ENCODE measurements around the gene QSER1. TPM values are rescaled to one million over a fixed set of nuclear protein-coding genes. Genes with fewer than 3 reads are reported as not detected.
"Not testable (repeated sequence)": the region's sequence is repeated elsewhere in the genome, so short reads cannot be mapped to it uniquely, and the experiment has no call there.

QSER1 gene
- total RNA-seq, 1 donor from 2014 or later: 66.8 TPM

- DNase-seq: no peak
Measured at GRCh38 chr11:32935462-32936029, 42.9 kb downstream of the QSER1 start.

DNA sequence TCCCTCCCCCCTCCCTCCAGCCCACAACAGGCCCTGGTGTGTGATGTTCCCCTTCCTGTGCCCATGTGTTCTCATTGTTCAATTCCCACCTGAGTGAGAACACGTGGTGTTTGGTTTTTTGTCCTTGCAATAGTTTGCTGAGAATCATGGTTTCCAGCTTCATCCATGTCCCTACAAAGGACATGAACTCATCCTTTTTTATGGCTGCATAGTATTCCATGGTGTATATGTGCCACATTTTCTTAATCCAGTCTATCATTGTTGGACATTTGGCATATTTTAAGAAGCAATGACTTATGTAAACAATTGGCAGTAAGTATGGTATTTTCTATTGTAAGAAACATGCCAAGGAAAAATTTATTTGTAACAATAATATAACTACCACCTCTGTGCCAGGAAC is 43.6 kb downstream of the QSER1 start:
- not testable (repeated sequence) for DNase-seq

DNA sequence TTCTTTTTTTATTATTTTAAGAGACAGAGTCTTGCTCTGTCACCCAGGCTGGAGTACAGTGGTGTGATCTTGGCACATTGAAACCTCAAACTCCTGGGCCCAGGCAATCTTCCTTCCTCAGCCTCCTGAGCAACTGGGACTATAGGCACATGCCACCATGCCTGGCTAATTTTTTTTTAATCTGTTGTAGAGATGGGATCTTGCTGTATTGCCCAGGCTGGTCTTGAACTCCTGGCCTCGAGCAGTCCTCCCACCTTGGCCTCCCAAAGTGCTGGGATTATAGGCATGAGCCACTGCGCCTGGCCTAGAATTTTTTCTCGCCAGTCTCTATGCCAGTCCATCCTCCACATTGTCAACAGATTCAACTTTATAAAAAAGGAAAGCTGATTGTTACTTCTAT is 44.7 kb downstream of the QSER1 start:
- DNase-seq: not testable (repeated sequence)

DNA sequence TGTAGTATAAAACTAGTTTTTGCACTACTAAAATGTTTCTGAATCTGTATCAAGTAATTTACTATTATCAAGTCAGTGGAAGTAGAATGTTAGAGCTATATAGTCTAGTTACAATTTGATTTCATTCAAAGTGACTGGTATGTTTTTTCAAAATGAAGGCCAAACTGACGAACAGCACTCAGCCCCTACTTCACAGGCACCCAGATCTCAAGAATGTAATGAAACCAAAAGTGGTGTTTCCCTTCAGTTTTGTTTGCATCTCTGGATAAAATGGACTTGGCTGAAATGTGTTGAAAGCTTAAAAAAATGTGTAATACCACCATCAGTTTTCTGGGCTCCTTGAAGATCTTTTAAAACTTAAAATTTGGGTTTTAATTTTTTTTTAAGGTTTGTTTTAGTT is 46.4 kb downstream of the QSER1 start:
- DNase-seq: no peak

GRCh38 chr11:32939866-32940265 is 47.3 kb downstream of the QSER1 start:
- no peak for DNase-seq

DNA sequence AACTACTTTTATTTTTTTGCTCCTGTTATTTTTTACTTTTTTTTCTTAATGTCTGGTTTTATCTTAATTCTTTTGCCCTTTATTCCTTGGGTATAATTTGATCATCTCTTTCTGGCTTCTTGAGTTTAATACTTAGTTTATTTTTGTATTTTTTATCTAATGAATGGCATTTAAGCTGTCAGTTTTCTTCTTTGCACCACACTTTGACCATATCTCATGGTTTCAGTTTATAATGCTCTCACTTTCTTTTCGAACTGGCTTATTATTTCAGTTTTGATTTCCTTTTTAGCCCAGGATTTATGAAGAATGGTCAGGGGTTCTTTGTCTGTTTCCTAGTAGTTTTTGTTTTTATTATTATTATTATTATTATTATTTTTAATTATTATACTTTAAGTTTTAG is 48.3 kb downstream of the QSER1 start:
- no peak for DNase-seq

DNA sequence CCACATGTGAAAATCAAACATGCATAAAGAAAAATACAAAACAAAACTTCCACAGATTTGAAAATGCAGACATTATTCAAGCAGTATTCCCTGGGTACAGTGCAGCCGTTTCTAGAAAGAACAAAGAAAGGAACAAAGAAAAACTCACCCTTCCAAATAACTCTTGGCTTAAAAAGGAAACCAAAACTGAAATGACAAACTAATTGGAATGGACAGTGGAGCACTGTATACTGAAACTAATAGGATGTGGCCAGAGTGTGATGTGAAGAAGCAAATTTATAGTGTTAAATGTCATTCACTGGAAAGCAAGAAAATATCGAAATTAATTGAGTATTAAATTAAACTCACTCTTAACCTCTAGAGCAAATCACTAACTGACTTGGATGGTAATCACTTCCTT is 55.4 kb downstream of the QSER1 start:
- no peak for DNase-seq

GRCh38 chr11:32949739-32950138 is 57.1 kb downstream of the QSER1 start:
- no peak for DNase-seq

GRCh38 chr11:32952421-32952820 is 59.8 kb downstream of the QSER1 start:
- DNase-seq: no peak

DNA sequence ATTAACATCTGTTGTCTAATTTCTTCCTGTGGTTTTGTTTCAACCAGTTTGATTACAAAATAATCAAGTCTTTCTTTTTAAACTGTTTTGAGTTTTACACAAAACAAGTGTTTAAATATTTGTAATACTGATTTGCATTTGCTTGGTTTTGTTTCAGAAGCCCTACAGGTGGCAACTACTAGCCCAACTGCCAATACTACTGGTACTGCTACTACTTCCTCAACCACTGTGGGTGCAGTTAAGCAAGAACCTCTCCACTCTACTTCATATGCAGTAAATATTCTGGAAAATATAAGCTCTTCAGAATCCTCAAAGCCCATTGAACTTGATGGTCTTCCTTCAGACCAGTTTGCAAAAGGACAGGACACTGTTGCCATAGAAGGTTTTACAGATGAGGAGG is 61.1 kb downstream of the QSER1 start:
- no peak for DNase-seq

GRCh38 chr11:32960553-32961164 is 68.0 kb downstream of the QSER1 start:
- no peak for DNase-seq

DNA sequence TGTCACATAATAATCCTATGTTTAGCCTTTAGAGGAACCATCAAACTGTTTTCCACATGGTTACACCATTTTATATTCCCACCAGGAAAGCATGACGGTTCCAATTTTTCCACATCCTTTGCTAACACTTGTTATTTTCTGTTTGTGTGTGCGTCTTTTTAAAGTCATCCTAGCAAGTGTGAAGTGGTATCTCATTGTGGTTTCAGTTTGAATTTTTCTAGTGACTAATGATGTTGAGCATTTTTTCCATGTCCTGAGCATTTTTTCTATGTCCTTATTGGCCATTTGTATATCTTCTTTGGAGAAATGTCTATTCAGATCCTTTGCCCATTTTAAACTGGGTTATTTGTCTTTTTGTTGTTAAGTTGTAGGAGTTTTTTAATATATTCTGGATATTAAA is 69.4 kb downstream of the QSER1 start:
- DNase-seq: no peak

- no peak for DNase-seq
Measured at GRCh38 chr11:32963721-32964120, 71.1 kb downstream of the QSER1 start.

- DNase-seq: no peak
Measured at GRCh38 chr11:32968541-32968940, 75.9 kb downstream of the QSER1 start.

GRCh38 chr11:32972233-32972632 is 79.6 kb downstream of the QSER1 start:
- not testable (repeated sequence) for DNase-seq

DNA sequence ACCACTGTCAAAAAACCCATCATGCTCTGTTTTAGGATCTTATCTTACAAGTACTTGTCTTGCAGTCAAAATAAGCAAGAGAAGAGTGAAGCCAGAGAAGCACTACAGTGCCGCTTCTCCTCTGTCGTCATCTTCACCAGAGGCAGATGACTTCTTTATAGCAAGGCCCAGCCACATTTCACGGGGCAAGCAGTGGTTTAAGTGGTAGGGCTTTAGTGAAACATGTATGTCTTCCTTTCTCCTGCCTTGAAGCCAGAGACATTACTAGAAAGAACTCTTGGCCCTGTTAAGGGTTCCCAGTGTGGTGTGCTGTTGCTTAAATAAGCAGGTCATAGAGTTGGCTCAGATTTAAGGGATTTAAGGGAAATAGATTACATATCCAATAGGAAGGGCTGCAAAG is 80.2 kb downstream of the QSER1 start:
- DNase-seq: no peak

DNA sequence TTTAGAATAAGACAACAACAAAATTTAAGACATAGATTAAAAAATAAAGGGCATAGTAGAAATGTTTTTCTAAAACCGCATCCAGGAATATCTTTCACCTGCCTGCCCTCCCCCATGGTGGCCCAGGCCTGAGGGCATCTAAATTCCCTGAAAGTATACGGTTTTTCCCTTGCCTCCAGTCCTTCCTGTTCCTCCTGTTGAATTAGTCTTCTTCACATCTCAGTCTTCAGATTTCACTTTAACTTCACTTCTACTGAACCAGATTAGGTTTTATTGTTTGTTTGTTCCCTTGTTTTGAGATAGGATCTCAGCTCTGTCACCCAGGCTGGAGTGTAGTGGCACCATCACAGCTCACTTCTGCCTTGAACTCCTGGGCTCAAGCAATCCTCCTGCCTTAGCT is 90.0 kb downstream of the QSER1 start:
- DNase-seq: no peak

GRCh38 chr11:32983506-32983905 is 90.9 kb downstream of the QSER1 start:
- no peak for DNase-seq

- DNase-seq: no peak
Measured at GRCh38 chr11:32985600-32985999, 93.0 kb downstream of the QSER1 start.

DNA sequence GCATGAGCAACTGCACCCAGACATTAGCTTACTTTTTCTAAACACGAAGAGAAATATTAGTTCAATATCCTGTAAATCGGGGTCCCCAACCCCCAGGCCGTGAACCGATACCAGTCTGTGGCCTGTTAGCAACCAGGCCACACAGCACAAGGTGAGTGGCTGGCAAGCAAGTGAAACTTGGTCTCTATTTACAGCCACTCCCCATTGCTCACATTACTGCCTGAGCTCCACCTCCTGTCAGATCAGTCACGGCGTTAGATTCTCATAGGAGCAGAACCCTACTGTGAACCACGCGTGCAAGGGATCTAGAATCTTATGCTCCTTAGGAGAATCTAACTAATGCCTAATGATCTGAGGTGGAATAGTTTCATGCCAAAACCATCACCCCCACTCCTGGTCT is 95.2 kb downstream of the QSER1 start:
- DNase-seq: no peak

GRCh38 chr11:32990481-32990880 is 97.9 kb downstream of the QSER1 start:
- no peak for DNase-seq

DNA sequence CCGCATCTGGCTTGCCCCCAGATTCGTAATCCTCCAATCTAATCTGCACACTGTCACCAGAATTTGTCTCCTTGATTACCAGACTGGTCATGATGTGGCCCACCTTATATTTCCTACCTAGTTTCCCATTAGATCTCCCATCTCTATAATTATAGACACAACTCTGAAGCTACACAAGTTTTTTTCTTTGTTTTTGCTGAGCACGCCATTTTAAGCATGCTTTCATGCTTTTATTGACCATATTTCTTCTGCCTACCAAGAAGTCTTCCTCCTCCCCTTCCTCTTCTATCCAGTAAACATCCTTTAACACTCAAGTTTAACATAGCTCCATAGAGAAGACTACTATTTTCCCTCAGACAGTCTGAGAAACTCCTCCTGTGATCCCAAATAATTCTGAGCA is 98.8 kb downstream of the QSER1 start:
- DNase-seq: no peak

GRCh38 chr11:32991898-32992297 is 99.3 kb downstream of the QSER1 start:
- DNase-seq: no peak

DNA sequence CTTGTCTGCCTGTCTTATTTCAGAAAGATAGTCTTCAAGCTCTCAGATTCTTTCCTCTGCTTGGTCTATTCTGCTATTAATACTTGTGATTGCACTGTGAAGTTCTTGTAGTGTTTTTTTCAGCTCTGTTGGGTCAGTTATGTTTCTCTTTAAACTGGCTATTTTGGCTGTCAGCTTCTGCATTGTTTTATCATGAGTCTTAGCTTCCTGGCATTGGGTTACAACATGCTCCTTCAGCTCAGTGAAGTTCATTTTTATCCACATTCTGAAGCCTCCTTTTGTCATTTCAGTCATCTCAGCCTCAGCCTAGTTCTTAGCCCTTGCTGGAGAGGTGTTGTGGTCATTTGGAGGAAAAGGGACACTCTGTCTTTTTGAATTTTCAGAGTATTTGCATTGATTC is 107.6 kb downstream of the QSER1 start:
- no peak for DNase-seq

- DNase-seq: no peak
Measured at GRCh38 chr11:33001281-33001680, 108.7 kb downstream of the QSER1 start.
